ENCODE results near the gene PYY. TPM values are rescaled to one million over a fixed set of nuclear protein-coding genes. Genes with fewer than 3 reads are reported as not detected.

PYY gene
- total and polyA plus RNA-seq, 2 donors from 2014 or later: not detected

- no peak for DNase-seq
- Histone ChIP-seq H3K36me3 (ENCODE audit: control insufficient read depth in 2 of 3, insufficient read depth in 3 of 3, low read length in 3 of 3) (no peaks in the 10 kb centered on the region), H3K27ac (ENCODE audit: low read depth in 2 of 2, low read length in 2 of 2) (no peak overlapping the region)
Observed at GRCh38 chr17:44000871-44001460, 47.2 kb upstream of the PYY start.

GRCh38 chr17:44000141-44000860, 46.6 kb upstream of the PYY start:
- TF ChIP-seq, protein P1, sequence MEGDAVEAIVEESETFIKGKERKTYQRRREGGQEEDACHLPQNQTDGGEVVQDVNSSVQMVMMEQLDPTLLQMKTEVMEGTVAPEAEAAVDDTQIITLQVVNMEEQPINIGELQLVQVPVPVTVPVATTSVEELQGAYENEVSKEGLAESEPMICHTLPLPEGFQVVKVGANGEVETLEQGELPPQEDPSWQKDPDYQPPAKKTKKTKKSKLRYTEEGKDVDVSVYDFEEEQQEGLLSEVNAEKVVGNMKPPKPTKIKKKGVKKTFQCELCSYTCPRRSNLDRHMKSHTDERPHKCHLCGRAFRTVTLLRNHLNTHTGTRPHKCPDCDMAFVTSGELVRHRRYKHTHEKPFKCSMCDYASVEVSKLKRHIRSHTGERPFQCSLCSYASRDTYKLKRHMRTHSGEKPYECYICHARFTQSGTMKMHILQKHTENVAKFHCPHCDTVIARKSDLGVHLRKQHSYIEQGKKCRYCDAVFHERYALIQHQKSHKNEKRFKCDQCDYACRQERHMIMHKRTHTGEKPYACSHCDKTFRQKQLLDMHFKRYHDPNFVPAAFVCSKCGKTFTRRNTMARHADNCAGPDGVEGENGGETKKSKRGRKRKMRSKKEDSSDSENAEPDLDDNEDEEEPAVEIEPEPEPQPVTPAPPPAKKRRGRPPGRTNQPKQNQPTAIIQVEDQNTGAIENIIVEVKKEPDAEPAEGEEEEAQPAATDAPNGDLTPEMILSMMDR (IDR thresholded peaks at IDR 0.05; ENCODE audit: borderline replicate concordance, extremely low read depth, insufficient read depth): no peak
- Histone ChIP-seq H3K27me3 (ENCODE audit: control insufficient read depth, insufficient read depth, low read length) (peaks cover 3% of the 10 kb centered on the region), H3K4me3 (ENCODE audit: low read length in 3 of 3) (no peak overlapping the region), H3K9me3 (ENCODE audit: control insufficient read depth in 2 of 3, insufficient read depth in 1 of 3, low read length in 3 of 3) (no peaks in the 10 kb centered on the region), H3K9ac (ENCODE audit: low read length in 3 of 3) (no peak overlapping the region), H3K27ac (ENCODE audit: low read depth in 2 of 2, low read length in 2 of 2) (no peak overlapping the region), H3K36me3 (ENCODE audit: control insufficient read depth in 2 of 3, insufficient read depth in 3 of 3, low read length in 3 of 3) (no peaks in the 10 kb centered on the region), H3K4me1 (ENCODE audit: control insufficient read depth in 2 of 3, insufficient read depth in 2 of 3, low read depth in 1 of 3, low read length in 3 of 3) (peaks cover 0 to 14% (median 0%) of the 10 kb centered on the region in 3 donors)
- FAIRE-seq: no peak
- intact Hi-C loops (cut with DNase I): no loop called here
- DNase-seq: no peak

More at GRCh38 chr17:44000871-44001460, 47.2 kb upstream of the PYY start:
- Histone ChIP-seq H3K4me3 (ENCODE audit: low read length in 3 of 3) (no peak overlapping the region), H3K27me3 (ENCODE audit: control insufficient read depth, insufficient read depth, low read length) (peaks cover 7% of the 10 kb centered on the region), H3K4me1 (ENCODE audit: control insufficient read depth in 2 of 3, insufficient read depth in 2 of 3, low read depth in 1 of 3, low read length in 3 of 3) (peaks cover 0 to 17% (median 0%) of the 10 kb centered on the region in 3 donors), H3K9ac (ENCODE audit: low read length in 3 of 3) (no peak overlapping the region), H3K9me3 (ENCODE audit: control insufficient read depth in 2 of 3, insufficient read depth in 1 of 3, low read length in 3 of 3) (no peaks in the 10 kb centered on the region)
- intact Hi-C loops (cut with DNase I): no loop called here
- FAIRE-seq: no peak
- TF ChIP-seq, protein P1 (IDR thresholded peaks at IDR 0.05; ENCODE audit: borderline replicate concordance, extremely low read depth, insufficient read depth): no peak

DNA sequence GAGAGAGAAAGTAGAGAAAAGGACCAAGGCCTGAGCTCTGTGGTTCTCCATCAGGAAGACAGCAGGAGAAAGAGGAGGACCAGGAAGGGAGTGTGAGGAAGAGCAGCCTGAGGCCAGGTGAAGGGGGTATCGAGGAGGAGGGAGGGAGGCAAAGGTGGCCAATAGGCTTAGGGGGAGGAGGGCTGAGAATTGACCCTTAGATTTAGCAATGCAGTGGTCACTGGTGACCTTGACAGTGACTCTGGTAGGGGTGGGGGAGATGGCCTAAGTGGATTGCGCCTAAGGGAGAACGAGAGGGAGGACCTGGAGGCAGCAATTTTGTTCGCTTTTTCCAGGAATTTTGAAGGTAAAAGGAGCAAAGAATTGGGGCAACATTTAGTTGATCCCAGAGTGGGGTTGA, 45.3 kb upstream of the PYY start:
- peaks cover 2% of the 10 kb centered on the region for H3K27me3 ChIP-seq (ENCODE audit: control insufficient read depth, insufficient read depth, low read length)
- peaks cover 0 to 10% (median 4%) of the 10 kb centered on the region in 3 donors for H3K4me1 ChIP-seq (ENCODE audit: control insufficient read depth in 2 of 3, insufficient read depth in 2 of 3, low read depth in 1 of 3, low read length in 3 of 3)
- no peak overlapping the region for H3K27ac ChIP-seq (ENCODE audit: low read depth in 2 of 2, low read length in 2 of 2)
- H3K9ac ChIP-seq (ENCODE audit: low read length in 3 of 3): no peak overlapping the region
- no peak overlapping the region for H3K4me3 ChIP-seq (ENCODE audit: low read length in 3 of 3)
- no peak for DNase-seq
- TF ChIP-seq, protein P1 (IDR thresholded peaks at IDR 0.05; ENCODE audit: borderline replicate concordance, extremely low read depth, insufficient read depth): no peak
- intact Hi-C loops (cut with DNase I): no loop called here
- no peaks in the 10 kb centered on the region for H3K9me3 ChIP-seq (ENCODE audit: control insufficient read depth in 2 of 3, insufficient read depth in 1 of 3, low read length in 3 of 3)
- no peak for FAIRE-seq
- no peaks in the 10 kb centered on the region for H3K36me3 ChIP-seq (ENCODE audit: control insufficient read depth in 2 of 3, insufficient read depth in 3 of 3, low read length in 3 of 3)
